HG03460 (cell line): Measurements from ENCODE around the gene MSANTD7.
A peak's percentile ranks its signal among the peaks of the same experiment; 100 is the strongest.
"Not testable (repeated sequence)": the region's sequence is repeated elsewhere in the genome, so short reads cannot be mapped to it uniquely, and the experiment has no call there.

Experiments used
- ATAC-seq: cut with Tn5 transposase; IDR thresholded peaks from one replicate; pipeline ENCODE4 v1.9.1; 2021; ENCODE audit not compliant: unreplicated experiment

MSANTD7 gene, protein sequence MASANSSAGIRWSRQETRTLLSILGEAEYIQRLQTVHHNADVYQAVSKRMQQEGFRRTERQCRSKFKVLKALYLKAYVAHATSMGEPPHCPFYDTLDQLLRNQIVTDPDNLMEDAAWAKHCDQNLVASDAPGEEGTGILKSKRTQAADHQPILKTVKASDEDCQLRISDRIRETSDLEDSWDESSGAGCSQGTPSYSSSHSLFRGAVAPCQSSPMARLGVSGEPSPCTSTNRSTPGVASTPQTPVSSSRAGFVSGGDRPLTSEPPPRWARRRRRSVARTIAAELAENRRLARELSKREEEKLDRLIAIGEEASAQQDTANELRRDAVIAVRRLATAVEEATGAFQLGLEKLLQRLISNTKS

DNA sequence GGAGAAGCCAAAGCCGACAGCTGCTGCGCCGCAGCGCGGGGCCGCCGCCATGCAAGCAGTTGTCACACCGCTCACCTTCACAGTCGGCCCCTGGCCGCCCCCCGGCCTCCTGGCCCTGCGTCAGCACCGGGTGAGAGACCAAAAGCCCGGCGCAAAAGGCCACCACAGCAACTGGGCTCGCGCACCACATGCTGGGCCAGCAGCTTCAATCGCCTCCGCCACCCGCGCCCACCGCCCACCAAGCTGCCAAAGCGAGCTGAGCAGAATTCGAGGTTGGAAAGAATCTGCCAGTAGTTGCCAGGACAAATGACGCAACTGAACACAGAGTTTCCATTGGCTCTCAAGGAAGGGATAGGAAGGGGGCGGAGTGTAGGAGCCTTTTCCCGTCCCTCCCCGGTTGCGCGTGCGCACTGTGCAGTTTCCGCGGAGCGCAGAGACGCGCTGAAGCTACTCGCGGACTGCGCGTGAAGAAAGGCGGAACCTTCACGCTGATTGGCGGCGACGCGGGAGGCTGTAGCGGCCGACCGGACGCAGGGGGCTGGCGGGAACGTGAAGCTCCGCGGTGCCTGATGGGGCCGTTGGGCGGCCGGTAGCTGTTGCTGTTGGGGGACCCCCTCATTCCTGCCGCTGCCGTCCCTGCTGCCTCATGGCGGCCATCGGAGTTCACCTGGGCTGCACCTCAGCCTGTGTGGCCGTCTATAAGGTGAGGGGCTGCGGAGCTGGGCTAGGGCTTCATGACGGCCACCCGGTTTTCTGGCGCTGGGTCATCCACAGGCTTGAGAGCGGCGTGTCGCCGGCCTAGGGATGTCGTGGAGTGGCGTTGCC, at the start of gene MSANTD7, which contains the start of the genes CDNF and HSPA14:
Gene MSANTD7, plus strand, starts transcription at position 550 of the 825 bp plus-strand sequence. CDS start 3,979 bp downstream, outside the sequence.
Gene CDNF, minus strand, starts transcription at position 281 of the 825 bp plus-strand sequence. Its CDS starts 91 bp downstream, at position 190.
Gene HSPA14, plus strand, starts transcription at position 550 of the 825 bp plus-strand sequence. Its CDS starts 97 bp downstream, at position 647.
- ATAC-seq = peak; percentile 83

DNA sequence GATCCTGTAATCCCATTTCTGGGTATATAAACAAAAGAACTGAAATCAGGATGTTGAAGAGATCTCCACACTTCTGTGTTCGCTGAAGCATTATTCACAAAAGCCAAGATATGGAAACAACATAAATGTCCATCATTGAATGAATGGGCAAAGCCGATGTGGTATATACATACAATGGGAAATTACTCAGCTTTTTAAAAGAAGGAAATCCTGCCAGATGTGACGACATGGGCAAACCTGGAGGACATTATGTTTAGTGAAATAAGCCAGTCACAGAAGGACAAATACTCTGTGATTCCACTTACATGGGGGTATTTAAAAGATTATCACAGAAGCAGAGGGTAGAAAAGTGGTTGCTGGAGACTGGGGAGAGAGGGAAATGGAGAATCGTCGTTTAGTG, 39.5 kb upstream of the MSANTD7 start:
- ATAC-seq = no peak

DNA sequence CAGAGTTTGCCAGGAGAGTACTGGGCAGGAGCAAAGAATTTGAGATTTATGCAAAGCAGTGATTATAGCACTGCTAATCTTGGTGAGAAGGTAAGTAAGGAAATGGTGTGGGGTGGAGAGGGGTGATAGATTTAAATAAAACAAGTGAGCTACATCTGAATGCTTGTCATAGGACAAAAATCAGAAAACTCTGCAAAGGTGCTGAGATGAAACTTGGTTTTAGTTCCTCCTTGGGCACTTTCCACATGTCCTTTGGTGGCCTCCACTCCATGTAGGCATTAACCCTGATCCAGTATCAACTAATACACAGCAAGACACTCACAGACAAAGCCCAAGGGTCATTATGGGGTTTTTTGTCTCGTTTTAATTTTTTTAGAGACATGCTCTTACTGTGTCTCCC, 37.7 kb upstream of the MSANTD7 start:
- ATAC-seq = no peak

DNA sequence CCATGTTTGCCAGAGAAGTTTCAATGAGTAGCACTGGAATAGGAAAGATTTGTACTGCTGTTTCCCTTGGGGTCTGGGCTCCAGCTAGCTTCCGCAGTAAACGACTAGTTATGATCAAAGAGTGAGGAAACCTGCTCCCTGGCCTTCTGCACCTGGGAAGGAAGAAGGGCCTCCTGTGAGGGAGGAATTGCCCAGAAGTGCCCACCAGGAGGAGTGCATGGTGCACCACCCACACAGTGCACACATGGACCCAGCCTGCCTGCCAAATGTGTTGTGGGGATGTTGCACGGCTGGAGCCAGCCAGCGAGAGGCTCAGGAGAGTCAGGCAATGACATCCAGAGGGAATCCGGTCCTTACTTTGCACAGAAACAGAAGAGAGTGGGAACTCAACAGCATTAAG, 36.4 kb upstream of the MSANTD7 start:
- ATAC-seq = no peak

DNA sequence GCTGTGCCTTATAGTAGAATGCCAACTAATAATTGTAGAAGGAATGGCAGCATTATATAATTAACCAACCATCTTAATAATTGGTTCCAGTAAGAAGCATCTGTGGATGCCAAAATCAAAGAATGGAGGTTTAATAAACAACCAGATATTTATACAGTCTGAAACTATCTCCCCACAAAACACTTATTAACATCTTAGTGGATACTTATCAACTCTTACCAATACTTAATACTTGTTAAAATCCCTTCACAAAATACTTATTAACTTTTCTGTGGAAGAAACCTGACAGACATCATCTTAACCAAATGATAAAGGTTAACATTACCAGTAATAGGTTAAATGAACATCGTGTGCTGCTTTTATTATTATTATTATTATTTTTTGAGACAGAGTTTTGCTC, 34.3 kb upstream of the MSANTD7 start:
- no peak for ATAC-seq

DNA sequence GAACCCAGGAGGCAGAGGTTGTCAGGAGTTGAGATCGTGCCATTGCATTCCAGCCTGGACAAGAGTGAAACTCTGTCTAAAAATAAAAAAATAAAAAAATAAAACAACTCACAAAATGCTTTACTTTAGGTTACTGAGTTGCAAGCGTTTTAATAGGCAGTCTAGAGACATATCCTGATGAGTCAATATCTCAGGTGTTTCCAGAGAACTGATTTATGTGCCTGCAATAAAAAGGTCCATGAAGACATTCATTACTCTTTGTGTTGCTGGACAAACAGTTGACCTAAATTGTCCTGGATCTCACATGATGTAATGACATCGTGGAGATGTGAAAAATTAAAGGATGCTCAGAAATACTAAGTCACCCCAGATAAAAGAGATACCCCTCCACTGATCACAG, 31.8 kb upstream of the MSANTD7 start:
- ATAC-seq = no peak

DNA sequence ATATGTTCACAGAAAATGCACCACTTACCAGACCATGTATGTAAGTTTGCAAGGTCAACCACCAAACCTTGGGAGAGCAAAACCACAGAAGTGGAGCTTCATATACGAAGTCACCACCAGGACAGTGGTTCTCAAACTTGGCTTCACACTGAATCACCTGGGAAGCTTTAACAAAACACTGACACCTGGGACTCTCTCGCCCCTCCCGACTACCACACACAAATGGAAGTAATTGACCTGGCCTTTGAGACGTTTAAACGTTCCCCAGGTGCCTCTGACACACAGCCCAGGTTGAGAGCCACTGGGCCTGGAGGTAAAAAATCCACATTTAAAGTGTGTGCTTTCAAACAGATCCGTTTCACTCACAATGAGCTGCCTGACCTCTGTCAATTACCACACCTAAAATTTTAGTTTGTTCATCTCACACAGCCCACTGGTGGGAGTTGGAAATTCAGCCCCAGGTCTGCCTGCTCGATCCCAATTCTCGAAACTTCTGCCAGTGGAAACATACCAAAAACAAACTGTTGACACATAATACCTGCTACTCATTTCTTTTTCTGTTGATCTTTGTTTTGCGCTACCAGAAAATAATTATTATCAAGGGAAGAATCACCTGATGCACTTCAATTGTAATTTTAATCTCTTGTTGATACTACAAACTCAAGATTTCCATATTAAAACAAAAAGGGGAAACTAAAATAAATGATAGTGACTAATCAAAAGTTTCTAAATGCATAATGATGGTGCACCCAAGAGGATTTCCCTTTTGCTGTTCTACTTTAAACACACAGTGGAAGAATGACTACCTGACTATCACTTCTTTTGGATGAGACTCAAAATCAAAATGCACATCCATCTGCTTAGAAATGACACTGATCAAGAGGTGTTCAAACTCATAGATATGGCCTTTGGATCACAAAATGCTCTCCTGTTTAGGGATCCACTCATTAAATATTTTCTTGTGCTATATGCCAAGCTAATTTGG, 26.8 kb upstream of the MSANTD7 start:
- ATAC-seq = no peak

DNA sequence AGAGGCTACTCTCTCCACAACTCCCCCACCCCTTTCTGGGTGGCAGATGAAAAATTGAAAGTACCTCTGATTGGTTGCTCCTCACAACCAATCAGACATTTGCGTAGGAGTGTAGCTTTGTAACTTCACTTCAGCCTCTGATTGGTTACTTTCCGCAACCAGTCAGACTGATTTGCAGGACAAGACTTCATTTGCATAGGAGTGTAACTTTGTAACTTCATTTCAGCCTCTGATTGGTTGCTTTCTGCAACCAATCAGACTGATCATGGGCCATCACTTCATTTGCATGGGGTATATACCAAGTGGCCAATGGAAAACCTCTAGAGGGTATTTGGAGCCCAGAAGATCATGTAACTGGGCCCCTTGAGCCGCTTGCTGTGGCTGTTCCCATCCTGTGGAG, 25.8 kb upstream of the MSANTD7 start:
- no peak for ATAC-seq

DNA sequence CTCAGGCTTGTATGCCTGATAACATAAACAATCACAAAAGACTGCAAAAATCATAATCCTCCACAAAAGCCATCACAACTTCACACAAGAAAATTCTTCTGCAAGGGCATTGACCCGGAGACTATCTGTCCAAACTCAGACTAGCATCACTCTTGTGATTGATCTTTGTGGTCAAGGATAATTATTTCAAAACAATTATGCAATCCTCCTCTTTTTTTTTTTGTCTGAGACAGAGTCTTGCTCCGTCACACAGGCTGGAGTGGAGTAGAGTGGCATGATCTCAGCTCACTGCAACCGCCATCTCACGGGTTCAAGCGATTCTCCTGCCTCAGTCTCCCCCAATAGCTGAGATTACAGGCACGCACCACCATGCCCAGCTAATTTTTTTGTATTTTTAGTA, 22.4 kb upstream of the MSANTD7 start:
- ATAC-seq = no peak

DNA sequence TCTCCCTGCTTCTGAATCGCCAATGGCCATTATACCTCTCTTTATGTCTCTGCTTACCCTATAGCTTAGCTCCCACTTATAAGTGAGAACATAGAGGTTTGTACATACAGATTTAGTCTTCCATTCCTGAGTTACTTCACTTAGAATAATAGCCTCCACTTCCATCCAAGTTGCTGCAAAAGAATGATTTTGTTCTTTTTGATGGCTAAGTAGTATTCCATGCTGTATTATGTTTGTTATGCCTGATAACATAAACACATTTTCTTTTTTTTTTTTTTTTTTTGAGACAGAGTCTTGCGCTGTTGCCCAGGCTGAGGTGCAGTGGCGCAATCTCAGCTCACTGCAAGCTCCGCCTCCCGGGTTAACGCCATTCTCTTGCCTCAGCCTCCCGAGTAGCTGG, 21.4 kb upstream of the MSANTD7 start:
- ATAC-seq = not testable (repeated sequence)

DNA sequence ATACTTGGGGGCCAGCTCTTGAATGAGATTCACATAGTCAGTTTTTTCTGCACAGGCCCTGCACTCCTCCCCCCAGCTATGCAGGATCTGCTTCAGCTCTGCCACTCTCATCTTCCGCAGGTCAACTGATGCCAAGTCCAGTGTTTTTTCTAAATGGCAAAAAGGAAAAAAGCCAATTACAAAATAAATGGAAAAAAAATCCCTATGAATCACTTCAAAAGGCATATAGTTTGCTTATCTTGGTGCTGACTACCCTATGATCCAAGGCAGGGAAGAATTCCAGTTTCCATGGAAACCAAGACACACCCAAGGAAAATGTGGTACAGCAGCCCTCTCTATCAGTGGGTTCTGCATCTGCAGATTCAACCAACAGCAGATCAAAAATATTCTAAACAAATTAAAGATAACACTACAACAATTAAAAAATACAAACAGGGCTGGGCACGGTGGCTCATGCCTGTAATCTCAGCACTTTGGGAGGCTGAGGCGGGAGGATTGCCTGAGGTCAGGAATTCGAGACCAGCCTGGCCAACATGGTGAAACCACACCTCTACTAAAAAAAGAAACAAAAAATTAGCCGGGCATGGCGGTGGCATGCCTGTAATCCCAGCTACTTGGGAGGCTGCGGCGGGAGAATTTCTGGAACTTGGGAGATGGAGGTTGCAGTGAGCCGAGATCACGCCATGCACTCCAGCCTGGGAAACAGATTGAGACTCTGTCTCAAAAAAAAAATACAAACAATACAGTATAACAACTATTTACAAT, 17.9 kb upstream of the MSANTD7 start:
- no peak for ATAC-seq

DNA sequence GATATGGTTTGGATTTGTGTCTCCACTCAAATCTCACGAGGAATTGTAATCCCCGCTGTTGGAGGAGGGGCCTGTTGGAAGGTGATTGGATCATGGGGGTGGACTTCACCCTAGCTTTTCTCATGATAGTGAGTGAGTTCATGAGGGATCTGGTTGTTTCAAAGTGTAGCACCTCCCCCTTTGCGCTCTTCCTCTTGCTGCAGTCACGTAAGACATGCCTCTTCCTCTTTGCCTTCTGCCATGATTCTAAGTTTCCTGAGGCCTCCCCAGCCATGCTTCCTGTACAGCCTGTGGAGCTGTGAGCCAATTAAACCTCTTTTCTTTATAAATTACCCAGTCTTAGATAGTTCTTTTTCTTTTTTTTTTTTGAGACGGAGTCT, 17.3 kb upstream of the MSANTD7 start:
- ATAC-seq = no peak

DNA sequence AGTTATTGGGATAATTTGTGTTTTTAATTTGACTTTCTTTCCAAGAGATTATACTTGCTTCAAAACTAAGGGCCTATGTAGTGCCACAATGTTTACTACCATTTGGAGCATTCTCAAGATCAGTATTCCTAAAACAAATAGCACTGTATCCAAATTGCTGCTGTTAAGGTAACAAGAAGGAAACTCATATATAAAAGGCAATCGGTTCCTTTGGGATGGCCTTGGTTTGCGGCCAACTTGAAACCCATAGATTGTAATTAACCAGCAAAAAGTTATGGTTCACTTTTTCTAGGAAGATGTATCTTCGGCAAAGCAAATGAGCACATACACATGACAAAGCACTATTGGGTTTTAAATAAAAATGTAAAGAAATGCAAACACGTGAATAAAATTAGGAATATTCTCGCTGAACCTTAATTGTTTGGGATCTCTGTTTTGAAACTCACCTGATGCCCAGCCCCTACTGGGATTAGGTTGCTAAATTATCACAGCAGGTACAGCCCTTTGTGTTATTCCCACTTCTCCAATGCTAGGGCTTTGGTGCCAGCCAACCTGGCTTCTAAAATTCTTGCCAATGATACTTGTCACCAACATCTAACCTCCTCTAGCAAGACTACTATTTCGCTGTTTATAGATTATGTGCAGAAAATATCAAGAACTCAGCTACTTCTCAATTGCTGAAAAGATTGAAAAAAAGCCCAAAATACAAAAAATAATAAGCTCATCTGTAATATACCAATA, 16.3 kb upstream of the MSANTD7 start:
- no peak for ATAC-seq

DNA sequence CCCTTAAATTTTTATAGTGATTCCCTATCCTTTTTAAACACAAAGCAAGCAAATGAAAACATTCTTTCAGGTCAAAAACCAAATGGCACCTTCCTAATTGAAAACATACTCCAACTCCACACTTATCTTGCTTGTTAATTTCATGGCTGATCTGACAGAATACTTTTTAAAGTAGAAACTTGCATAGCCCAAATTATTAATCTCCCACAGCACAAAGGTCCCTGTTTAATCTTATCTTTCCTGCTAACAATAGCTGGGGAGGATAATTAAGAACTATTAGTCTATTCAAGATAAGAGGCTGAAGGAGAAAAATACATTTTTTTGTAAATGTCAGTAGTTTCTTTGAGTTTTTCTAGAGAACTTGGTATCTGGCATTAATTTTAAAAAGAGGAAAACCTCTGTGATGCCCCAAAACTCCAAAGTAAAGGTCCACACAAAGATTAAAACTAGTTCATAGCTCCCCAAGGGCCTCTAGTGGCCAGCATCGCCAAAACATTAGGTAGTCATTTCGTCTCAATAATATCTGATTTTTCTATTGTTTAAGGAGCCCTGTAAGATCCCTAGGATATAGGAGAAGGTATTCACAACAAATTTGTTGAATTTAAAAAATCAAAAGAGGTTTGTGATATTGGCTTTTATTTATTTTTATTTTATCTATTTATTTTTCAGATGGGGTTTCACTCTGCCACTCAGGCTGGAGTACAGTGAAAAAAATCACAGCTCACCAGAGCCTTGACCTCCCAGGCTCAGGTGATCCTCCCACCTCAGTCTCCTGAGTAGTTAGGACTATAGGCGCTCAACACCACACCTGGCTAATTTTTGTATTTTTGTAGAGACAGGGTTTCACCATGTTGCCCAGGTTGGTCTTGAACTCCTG, 15.0 kb upstream of the MSANTD7 start:
- no peak for ATAC-seq

DNA sequence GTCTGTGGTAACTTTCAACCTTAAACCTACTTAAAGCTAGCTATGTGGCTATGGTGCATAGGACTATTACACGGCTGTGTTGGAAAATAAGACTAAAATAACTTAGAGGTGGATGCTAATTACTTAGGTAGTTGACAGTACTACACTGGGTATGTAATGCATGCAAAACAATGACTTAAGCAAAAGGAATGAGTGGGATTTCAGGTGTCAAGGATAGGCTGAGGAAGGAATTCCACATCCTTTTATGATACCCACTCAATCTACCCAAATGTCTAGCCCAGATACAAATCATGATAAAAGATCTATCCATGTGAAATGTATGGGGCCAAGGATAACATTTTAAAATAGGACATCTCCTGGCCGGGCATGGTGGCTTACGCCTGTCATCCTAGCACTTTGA, 14.1 kb upstream of the MSANTD7 start:
- no peak for ATAC-seq

DNA sequence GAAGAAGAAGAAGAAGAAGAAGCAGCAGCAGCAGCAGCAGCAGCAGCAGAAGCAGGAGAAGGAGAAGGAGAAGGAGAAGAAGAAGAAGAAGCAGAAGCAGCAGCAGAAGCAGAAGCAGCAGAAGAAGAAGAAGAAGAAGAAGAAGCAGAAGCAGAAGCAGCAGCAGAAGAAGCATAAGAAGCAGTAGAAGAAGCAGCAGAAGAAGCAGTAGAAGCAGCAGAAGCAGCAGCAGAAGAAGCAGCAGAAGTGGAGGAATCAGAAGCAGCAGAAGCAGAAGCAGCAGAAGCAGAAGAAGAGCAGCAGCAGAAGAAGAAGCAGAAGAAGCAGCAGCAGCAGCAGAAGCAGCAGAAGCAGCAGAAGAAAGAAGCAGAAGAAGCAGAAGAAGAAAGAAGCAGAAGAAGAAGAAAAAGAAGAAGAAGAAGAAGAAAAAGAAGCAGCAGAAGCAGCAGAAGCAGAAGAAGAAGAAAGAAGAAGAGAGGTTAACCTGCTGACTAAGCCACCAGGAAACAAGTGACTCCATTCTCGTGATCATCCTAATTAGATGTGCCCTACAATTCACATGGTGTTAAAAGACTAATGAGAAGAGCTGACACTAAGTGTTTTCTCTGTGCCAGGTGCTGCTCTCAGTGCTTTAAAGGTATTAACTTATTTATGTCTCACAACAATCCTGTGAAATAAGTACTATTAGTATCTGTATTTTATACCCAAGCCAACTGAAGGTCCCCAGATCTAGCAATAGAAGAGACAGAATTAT, 11.9 kb upstream of the MSANTD7 start:
- no peak for ATAC-seq

DNA sequence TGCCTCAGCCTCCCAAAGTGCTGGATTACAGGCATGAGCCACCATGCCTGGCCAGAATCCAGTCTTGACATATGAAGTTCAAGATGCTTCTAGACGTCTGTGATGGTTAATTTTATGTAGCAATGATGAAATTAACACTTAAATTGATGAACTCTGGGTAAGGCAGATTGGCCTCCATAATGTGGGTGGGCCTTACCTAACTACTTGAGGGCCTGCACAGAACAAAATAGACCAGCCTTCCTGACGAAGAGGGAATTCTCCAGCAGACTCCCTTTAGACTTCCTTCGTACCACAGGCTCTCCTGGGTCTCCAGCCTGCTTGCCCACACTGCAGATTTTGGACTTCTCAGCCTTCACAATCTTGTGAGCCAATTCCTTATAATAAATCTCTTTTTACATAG, 5.0 kb upstream of the MSANTD7 start:
- no peak for ATAC-seq

DNA sequence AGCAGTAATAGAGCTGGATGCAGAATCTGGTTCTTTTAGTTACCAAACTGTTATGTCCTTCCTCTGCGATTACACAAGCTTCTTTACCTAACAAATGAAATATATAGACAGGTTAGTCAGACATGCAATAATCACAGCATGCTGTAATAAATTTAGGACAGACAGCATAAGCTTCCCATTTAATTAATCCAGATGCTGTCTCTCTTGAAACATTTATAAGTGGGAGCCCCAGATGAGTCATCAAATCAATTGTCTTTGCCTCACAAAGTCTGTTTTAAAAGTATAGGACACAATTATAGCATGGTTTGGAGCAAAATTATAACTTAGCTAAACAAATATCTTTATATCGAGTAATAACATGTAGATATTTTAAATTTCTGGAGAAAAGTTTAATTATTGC, 1.9 kb upstream of the MSANTD7 start:
- ATAC-seq = no peak
